ENCODE measurements around the gene PGS1.

PGS1 gene

GRCh38 chr17:78428025-78428575 is 49.7 kb downstream of the PGS1 start:
- no peak for DNase-seq (ENCODE audit: low read depth)

GRCh38 chr17:78428836-78429617 is 50.6 kb downstream of the PGS1 start:
- DNase-seq (ENCODE audit: low read depth), result no peak

GRCh38 chr17:78429618-78429995 is 51.2 kb downstream of the PGS1 start:
- DNase-seq (ENCODE audit: low read depth), result no peak

GRCh38 chr17:78430892-78431691 is 52.6 kb downstream of the PGS1 start:
- DNase-seq (ENCODE audit: low read depth), result no peak

- DNase-seq (ENCODE audit: low read depth), result no peak
These were observed 53.2 kb downstream of the PGS1 start for GRCh38 chr17:78431692-78431958.

GRCh38 chr17:78432226-78433012 is 54.0 kb downstream of the PGS1 start:
- no peak for DNase-seq (ENCODE audit: low read depth)

GRCh38 chr17:78433013-78433727 is 54.7 kb downstream of the PGS1 start:
- no peak for DNase-seq (ENCODE audit: low read depth)

GRCh38 chr17:78433780-78434335 is 55.4 kb downstream of the PGS1 start:
- DNase-seq (ENCODE audit: low read depth), result no peak

- DNase-seq (ENCODE audit: low read depth), result no peak
These were observed 56.2 kb downstream of the PGS1 start for GRCh38 chr17:78434455-78435329.

GRCh38 chr17:78435330-78436005 is 57.0 kb downstream of the PGS1 start:
- DNase-seq (ENCODE audit: low read depth), result no peak

GRCh38 chr17:78437508-78438169 is 59.2 kb downstream of the PGS1 start:
- DNase-seq (ENCODE audit: low read depth), result no peak

GRCh38 chr17:78438271-78438691 is 59.8 kb downstream of the PGS1 start:
- DNase-seq (ENCODE audit: low read depth), result no peak

- no peak for DNase-seq (ENCODE audit: low read depth)
These were observed 60.4 kb downstream of the PGS1 start for GRCh38 chr17:78438694-78439325.

GRCh38 chr17:78441271-78441971 is 63.0 kb downstream of the PGS1 start:
- no peak for DNase-seq (ENCODE audit: low read depth)

GRCh38 chr17:78442648-78443218 is 64.3 kb downstream of the PGS1 start:
- no peak for DNase-seq (ENCODE audit: low read depth)

- DNase-seq (ENCODE audit: low read depth), result no peak
These were observed 65.9 kb downstream of the PGS1 start for GRCh38 chr17:78444392-78444791.

- no peak for DNase-seq (ENCODE audit: low read depth)
These were observed 68.4 kb downstream of the PGS1 start for GRCh38 chr17:78446833-78447232.

Data from HS-27A (cell line).